HepG2 (cell line): ENCODE results near the gene OSBPL2. TPM values are rescaled to one million over a fixed set of nuclear protein-coding genes. Genes with fewer than 3 reads are reported as not detected.

Experiments used
- ARNT ChIP-seq: fragments of 450-650 bp; IDR thresholded peaks from 2 replicates; pipeline ENCODE4 v1.6.1; 2017
- ELF4 ChIP-seq: sonication (generic); formaldehyde crosslinking; IDR thresholded peaks from 2 replicates; pipeline ENCODE4 v1.5.0; 2020; ENCODE audit warnings: missing genetic modification reagents, mild to moderate bottlenecking, moderate library complexity, borderline replicate concordance
- GABPB1 ChIP-seq: IDR thresholded peaks from 2 replicates; pipeline ENCODE4 v1.6.1; 2016; ENCODE audit warnings: mild to moderate bottlenecking, missing genetic modification reagents, moderate library complexity, missing compliant biosample characterization
- GFI1 ChIP-seq: sonication (generic); formaldehyde crosslinking; IDR thresholded peaks from 2 replicates; pipeline ENCODE4 v1.5.0; 2020; ENCODE audit warnings: missing genetic modification reagents, mild to moderate bottlenecking, borderline replicate concordance
- KLF13 ChIP-seq: sonication (generic); formaldehyde crosslinking; IDR thresholded peaks from 2 replicates; pipeline ENCODE4 v1.4.0; 2020; ENCODE audit warnings: mild to moderate bottlenecking, missing genetic modification reagents
- MEIS1 ChIP-seq: sonication (generic); formaldehyde crosslinking; IDR thresholded peaks from 2 replicates; pipeline ENCODE4 v1.9.0; 2021; ENCODE audit warnings: mild to moderate bottlenecking, missing genetic modification reagents, moderate library complexity, borderline replicate concordance
- NFKBIZ ChIP-seq: IDR thresholded peaks from 2 replicates; pipeline ENCODE4 v1.6.1; 2018; ENCODE audit warnings: missing genetic modification reagents, missing compliant biosample characterization
- NPAS2 ChIP-seq: sonication (generic); formaldehyde crosslinking; IDR thresholded peaks from 2 replicates; pipeline ENCODE4 v1.8.0; 2022; ENCODE audit warnings: mild to moderate bottlenecking, missing genetic modification reagents, borderline replicate concordance
- PRMT3 ChIP-seq: sonication (generic); formaldehyde crosslinking; IDR thresholded peaks from 2 replicates; pipeline ENCODE4 v1.8.1; 2022; ENCODE audit warnings: low read depth, mild to moderate bottlenecking, moderate library complexity, missing genetic modification reagents, borderline replicate concordance
- SIX4 ChIP-seq: sonication (generic); formaldehyde crosslinking; IDR thresholded peaks from 2 replicates; pipeline ENCODE4 v1.4.0; 2020; ENCODE audit warnings: missing genetic modification reagents
- SMARCE1 ChIP-seq: fragments of 450-650 bp; IDR thresholded peaks from 2 replicates; pipeline ENCODE4 v1.6.1; 2017; ENCODE audit warnings: borderline replicate concordance
- STAT5B ChIP-seq: sonication (generic); formaldehyde crosslinking; IDR thresholded peaks from 2 replicates; pipeline ENCODE4 v1.4.0; 2020; ENCODE audit warnings: missing genetic modification reagents
- TARDBP ChIP-seq: sonication (generic); formaldehyde crosslinking; IDR thresholded peaks from 2 replicates; pipeline ENCODE4 v1.8.0; 2022; ENCODE audit warnings: mild to moderate bottlenecking, missing genetic modification reagents
- XBP1 ChIP-seq: sonication (generic); formaldehyde crosslinking; IDR thresholded peaks from 2 replicates; pipeline ENCODE4 v1.5.0; 2020; ENCODE audit warnings: missing genetic modification reagents
- ZFP36L1 ChIP-seq: sonication (generic); formaldehyde crosslinking; IDR thresholded peaks from 2 replicates; pipeline ENCODE4 v1.8.0; 2022; ENCODE audit warnings: mild to moderate bottlenecking, missing genetic modification reagents, moderate library complexity
- ZNF383 ChIP-seq: sonication (generic); formaldehyde crosslinking; IDR thresholded peaks from 2 replicates; pipeline ENCODE4 v1.4.0; 2020; ENCODE audit warnings: missing genetic modification reagents, mild to moderate bottlenecking, borderline replicate concordance
- ZNF605 ChIP-seq: sonication (generic); formaldehyde crosslinking; IDR thresholded peaks from 2 replicates; pipeline ENCODE4 v1.8.0; 2022; ENCODE audit warnings: mild to moderate bottlenecking, missing genetic modification reagents
- ZNF878 ChIP-seq: sonication (generic); formaldehyde crosslinking; IDR thresholded peaks from 2 replicates; pipeline ENCODE4 v1.8.1; 2023; ENCODE audit warnings: mild to moderate bottlenecking, missing genetic modification reagents, moderate library complexity
- polyA plus RNA-seq, 8 experiments: library from polyadenylated mRNA; depleted of rRNA in 3 of 8; stranded (reverse) in 7 of 8; unstranded in 1 of 8; fragments of >200 nt; fragmentation: Illumina TruSeq in 4 of 8; extraction: Trizol in 4 of 8; gene quantifications; 2 replicates each; pipeline versions ENCODE4 v1.2.1 to v1.2.3, GENCODE V29; 2011 to 2016; ENCODE audit warnings: low read depth in 4 of 8, missing spikeins in 1 of 8, mixed read lengths in 1 of 8; ENCODE audit not compliant: insufficient read depth in 1 of 8
- total RNA-seq, 5 experiments: library from RNA; depleted of rRNA; stranded (reverse); fragments of >200 nt; fragmentation: Illumina TruSeq; extraction: Trizol; gene quantifications; 2 replicates each; pipeline ENCODE4 v1.2.3, GENCODE V29; 2016; ENCODE audit warnings: low read depth in 1 of 5
- TF ChIP-seq, protein P1 (sequence below): sonication (generic); formaldehyde crosslinking; IDR thresholded peaks from 2 replicates; pipeline ENCODE4 v1.4.0; 2020; ENCODE audit warnings: missing genetic modification reagents
- TF ChIP-seq, protein P2 (sequence below): sonication (generic); formaldehyde crosslinking; IDR thresholded peaks from 2 replicates; pipeline ENCODE4 v1.9.0; 2021; ENCODE audit warnings: missing genetic modification reagents, mild to moderate bottlenecking, borderline replicate concordance
- TF ChIP-seq, protein P3 (sequence below): sonication (generic); formaldehyde crosslinking; IDR thresholded peaks from 2 replicates; pipeline ENCODE4 v1.4.0; 2020; ENCODE audit warnings: missing genetic modification reagents

OSBPL2 gene
- total and polyA plus RNA-seq, 2 of the 13 experiments (the other 11 are each of a cell fraction or from before 2014, with no cell fraction given): 18.5 to 37.4 TPM

DNA sequence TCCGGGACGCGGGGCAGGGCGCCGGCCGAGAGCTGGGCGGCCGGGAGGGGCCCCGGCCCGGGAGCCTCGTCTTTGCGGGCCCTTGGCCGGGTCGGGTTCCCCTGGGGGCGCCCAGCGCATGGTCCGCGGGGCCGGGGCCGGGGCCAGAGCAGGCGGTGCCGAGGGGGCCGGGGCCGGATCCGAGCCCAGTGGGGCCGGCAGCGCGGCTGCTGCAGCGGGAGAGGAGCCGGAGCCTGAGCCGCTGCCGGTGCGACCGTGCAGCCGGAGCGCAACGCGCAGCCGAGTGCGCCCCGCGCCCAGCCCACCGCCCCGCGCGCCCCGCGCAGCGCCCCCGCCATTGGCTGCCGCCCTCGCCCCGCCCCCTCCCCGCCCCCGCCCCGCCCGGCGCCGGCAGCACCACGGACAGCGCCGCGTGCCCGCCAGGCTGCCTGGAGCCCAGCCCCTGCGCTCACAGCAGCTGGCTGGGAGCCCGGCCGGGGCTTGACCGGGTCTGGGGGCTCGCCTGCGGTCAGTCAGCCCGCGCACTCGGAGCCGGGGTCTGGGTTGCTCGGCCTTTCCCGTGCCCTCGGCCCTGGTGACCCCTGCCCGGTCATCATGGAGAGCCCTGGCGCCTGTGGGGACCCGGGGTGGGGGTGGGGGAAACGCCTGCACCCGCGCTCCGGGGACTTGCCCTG, 18.2 kb upstream of the OSBPL2 start, which contains the start of gene HRH3 (continued):
- TF ChIP-seq, protein P1, sequence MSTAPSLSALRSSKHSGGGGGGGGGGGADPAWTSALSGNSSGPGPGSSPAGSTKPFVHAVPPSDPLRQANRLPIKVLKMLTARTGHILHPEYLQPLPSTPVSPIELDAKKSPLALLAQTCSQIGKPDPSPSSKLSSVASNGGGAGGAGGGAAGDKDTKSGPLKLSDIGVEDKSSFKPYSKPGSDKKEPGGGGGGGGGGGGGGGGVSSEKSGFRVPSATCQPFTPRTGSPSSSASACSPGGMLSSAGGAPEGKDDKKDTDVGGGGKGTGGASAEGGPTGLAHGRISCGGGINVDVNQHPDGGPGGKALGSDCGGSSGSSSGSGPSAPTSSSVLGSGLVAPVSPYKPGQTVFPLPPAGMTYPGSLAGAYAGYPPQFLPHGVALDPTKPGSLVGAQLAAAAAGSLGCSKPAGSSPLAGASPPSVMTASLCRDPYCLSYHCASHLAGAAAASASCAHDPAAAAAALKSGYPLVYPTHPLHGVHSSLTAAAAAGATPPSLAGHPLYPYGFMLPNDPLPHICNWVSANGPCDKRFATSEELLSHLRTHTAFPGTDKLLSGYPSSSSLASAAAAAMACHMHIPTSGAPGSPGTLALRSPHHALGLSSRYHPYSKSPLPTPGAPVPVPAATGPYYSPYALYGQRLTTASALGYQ (CRISPR knock-in tag): no peak
- TF ChIP-seq SMARCE1: no peak
- TF ChIP-seq XBP1 (CRISPR knock-in tag): no peak
- TF ChIP-seq, protein P2, sequence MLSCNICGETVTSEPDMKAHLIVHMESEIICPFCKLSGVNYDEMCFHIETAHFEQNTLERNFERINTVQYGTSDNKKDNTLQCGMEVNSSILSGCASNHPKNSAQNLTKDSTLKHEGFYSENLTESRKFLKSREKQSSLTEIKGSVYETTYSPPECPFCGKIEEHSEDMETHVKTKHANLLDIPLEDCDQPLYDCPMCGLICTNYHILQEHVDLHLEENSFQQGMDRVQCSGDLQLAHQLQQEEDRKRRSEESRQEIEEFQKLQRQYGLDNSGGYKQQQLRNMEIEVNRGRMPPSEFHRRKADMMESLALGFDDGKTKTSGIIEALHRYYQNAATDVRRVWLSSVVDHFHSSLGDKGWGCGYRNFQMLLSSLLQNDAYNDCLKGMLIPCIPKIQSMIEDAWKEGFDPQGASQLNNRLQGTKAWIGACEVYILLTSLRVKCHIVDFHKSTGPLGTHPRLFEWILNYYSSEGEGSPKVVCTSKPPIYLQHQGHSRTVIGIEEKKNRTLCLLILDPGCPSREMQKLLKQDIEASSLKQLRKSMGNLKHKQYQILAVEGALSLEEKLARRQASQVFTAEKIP (CRISPR knock-in tag): no peak
- TF ChIP-seq ZFP36L1: no peak
- no peak for TF ChIP-seq ZNF605 (CRISPR knock-in tag)
- TF ChIP-seq TARDBP: no peak
- TF ChIP-seq KLF13 (CRISPR knock-in tag): no peak
- TF ChIP-seq ARNT: no peak
- TF ChIP-seq MEIS1 (CRISPR knock-in tag): no peak
- 0 out of 2 replicates have a peak, but pooled peaks have one; percentile 90 for TF ChIP-seq STAT5B (CRISPR knock-in tag)
- TF ChIP-seq ELF4 (CRISPR knock-in tag): no peak
- TF ChIP-seq PRMT3: peak; percentile 35; the same call in 1 of the 2 replicates
- peak; percentile 43 for TF ChIP-seq GABPB1
- TF ChIP-seq NPAS2: no peak
- peak; percentile 63; the same call in 1 of the 2 replicates for TF ChIP-seq SIX4 (CRISPR knock-in tag)
- no peak for TF ChIP-seq ZNF383
- TF ChIP-seq GFI1 (CRISPR knock-in tag): peak; percentile 35; the same call in 1 of the 2 replicates
- 0 out of 2 replicates have a peak, but pooled peaks have one; percentile 56 for TF ChIP-seq NFKBIZ (CRISPR knock-in tag)
- TF ChIP-seq, protein P3, sequence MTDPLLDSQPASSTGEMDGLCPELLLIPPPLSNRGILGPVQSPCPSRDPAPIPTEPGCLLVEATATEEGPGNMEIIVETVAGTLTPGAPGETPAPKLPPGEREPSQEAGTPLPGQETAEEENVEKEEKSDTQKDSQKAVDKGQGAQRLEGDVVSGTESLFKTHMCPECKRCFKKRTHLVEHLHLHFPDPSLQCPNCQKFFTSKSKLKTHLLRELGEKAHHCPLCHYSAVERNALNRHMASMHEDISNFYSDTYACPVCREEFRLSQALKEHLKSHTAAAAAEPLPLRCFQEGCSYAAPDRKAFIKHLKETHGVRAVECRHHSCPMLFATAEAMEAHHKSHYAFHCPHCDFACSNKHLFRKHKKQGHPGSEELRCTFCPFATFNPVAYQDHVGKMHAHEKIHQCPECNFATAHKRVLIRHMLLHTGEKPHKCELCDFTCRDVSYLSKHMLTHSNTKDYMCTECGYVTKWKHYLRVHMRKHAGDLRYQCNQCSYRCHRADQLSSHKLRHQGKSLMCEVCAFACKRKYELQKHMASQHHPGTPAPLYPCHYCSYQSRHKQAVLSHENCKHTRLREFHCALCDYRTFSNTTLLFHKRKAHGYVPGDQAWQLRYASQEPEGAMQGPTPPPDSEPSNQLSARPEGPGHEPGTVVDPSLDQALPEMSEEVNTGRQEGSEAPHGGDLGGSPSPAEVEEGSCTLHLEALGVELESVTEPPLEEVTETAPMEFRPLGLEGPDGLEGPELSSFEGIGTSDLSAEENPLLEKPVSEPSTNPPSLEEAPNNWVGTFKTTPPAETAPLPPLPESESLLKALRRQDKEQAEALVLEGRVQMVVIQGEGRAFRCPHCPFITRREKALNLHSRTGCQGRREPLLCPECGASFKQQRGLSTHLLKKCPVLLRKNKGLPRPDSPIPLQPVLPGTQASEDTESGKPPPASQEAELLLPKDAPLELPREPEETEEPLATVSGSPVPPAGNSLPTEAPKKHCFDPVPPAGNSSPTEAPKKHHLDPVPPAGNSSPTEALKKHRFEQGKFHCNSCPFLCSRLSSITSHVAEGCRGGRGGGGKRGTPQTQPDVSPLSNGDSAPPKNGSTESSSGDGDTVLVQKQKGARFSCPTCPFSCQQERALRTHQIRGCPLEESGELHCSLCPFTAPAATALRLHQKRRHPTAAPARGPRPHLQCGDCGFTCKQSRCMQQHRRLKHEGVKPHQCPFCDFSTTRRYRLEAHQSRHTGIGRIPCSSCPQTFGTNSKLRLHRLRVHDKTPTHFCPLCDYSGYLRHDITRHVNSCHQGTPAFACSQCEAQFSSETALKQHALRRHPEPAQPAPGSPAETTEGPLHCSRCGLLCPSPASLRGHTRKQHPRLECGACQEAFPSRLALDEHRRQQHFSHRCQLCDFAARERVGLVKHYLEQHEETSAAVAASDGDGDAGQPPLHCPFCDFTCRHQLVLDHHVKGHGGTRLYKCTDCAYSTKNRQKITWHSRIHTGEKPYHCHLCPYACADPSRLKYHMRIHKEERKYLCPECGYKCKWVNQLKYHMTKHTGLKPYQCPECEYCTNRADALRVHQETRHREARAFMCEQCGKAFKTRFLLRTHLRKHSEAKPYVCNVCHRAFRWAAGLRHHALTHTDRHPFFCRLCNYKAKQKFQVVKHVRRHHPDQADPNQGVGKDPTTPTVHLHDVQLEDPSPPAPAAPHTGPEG (CRISPR knock-in tag): no peak; the same call in 1 of the 2 replicates
- no peak for TF ChIP-seq ZNF878 (CRISPR knock-in tag)
